Measurements from ENCODE around the gene ZFAND3. TPM values are rescaled to one million over a fixed set of nuclear protein-coding genes. Genes with fewer than 3 reads are reported as not detected.

ZFAND3 gene
- total RNA-seq, 1 donor from 2014 or later = 84.4 TPM

DNA sequence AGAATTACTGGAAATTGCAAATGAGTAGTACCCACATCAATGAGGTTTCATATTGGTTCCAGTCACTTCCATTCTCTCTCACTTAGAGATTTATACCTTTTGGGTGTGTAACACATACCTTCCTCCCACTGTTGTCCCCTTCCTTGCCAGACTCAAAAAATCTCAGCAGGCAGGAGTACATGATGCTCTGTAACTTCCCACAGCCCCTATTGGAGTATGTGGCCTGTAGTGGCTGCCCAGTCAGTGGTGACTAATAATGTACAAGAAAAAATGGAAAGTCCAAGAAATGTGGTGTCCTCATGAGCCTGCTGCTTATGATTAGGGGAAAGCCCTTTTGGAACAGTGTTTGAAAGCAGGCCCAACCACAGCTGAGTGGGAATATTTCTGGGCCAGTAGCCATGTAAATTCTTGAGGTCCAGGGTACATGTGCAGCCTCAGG is 312.0 kb downstream of the ZFAND3 start:
- Mint-ChIP-seq H3K27me3 (ENCODE audit: unreplicated experiment) (no peaks in the 10 kb centered on the region), H3K36me3 (ENCODE audit: unreplicated experiment) (peaks cover 28% of the 10 kb centered on the region), H3K27ac (ENCODE audit: unreplicated experiment) (peak overlapping the region; percentile 27), H3K4me3 (ENCODE audit: unreplicated experiment) (no peak overlapping the region), H3K4me1 (ENCODE audit: unreplicated experiment) (peaks cover 30% of the 10 kb centered on the region), H3K9me3 (ENCODE audit: unreplicated experiment) (peaks cover 27% of the 10 kb centered on the region)
- TF ChIP-seq CTCF (IDR thresholded peaks at IDR 0.05) = no peak
- no peak for DNase-seq (ENCODE audit: extremely low spot score, unreplicated experiment)

DNA sequence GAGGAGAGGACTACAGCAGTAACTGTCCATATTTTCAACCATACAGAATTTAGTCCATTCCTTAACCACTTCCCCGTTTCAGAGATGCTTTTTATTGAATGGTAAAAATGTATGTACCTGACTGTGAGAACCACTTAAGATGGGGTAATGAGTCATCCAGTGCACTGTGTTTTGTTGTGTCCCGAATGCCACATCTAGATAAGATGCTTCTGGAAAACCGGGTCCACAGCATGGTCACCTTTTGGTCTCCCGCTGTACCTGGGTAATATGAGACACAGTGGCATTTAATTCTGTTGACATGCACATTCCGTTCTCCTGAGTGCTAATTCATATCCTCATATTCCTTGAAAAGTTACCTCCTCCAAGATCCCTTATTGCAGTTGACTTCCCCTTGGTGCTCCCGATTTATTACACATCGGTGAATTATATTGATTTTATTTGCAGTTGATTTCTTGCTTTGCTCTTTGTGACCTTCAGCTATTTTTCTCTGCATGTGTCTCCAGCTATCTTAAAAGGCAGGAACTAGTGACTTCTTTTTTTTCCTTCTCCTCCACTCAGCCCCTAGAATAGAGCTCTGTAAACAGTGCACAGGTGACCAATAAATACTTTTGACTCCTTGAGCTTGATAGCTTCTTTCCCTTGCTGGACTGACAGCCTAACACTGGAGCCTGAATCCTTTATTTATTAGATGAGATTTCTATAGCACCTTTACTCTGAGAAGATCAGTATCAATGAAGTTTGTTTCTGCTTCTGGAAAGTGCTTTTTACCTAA is 314.6 kb downstream of the ZFAND3 start:
- Mint-ChIP-seq H3K4me1 (ENCODE audit: unreplicated experiment) (peaks cover 18% of the 10 kb centered on the region), H3K9me3 (ENCODE audit: unreplicated experiment) (peaks cover 21% of the 10 kb centered on the region), H3K4me3 (ENCODE audit: unreplicated experiment) (no peak overlapping the region), H3K27ac (ENCODE audit: unreplicated experiment) (no peak overlapping the region), H3K36me3 (ENCODE audit: unreplicated experiment) (peaks cover 26% of the 10 kb centered on the region), H3K27me3 (ENCODE audit: unreplicated experiment) (no peaks in the 10 kb centered on the region)
- TF ChIP-seq CTCF (IDR thresholded peaks at IDR 0.05) = no peak
- no peak for DNase-seq (ENCODE audit: extremely low spot score, unreplicated experiment)

- H3K27ac Mint-ChIP-seq (ENCODE audit: unreplicated experiment) = no peak overlapping the region
- H3K4me1 Mint-ChIP-seq (ENCODE audit: unreplicated experiment) = peaks cover 12% of the 10 kb centered on the region
- DNase-seq (ENCODE audit: extremely low spot score, unreplicated experiment) = peak; percentile 27
- peaks cover 16% of the 10 kb centered on the region for H3K9me3 Mint-ChIP-seq (ENCODE audit: unreplicated experiment)
- peaks cover 28% of the 10 kb centered on the region for H3K36me3 Mint-ChIP-seq (ENCODE audit: unreplicated experiment)
- no peak overlapping the region for H3K4me3 Mint-ChIP-seq (ENCODE audit: unreplicated experiment)
- H3K27me3 Mint-ChIP-seq (ENCODE audit: unreplicated experiment) = no peaks in the 10 kb centered on the region
- no peak for TF ChIP-seq CTCF (IDR thresholded peaks at IDR 0.05)
These were observed 315.2 kb downstream of the ZFAND3 start for GRCh38 chr6:38134704-38135088.

- Mint-ChIP-seq H3K4me1 (ENCODE audit: unreplicated experiment) (peaks cover 8% of the 10 kb centered on the region), H3K4me3 (ENCODE audit: unreplicated experiment) (no peak overlapping the region), H3K27me3 (ENCODE audit: unreplicated experiment) (no peaks in the 10 kb centered on the region), H3K27ac (ENCODE audit: unreplicated experiment) (no peak overlapping the region), H3K9me3 (ENCODE audit: unreplicated experiment) (peaks cover 5% of the 10 kb centered on the region), H3K36me3 (ENCODE audit: unreplicated experiment) (peaks cover 26% of the 10 kb centered on the region)
- no peak for TF ChIP-seq CTCF (IDR thresholded peaks at IDR 0.05)
- peak; percentile 67 for DNase-seq (ENCODE audit: extremely low spot score, unreplicated experiment)
These were observed 317.0 kb downstream of the ZFAND3 start for GRCh38 chr6:38136547-38136946.

GRCh38 chr6:38137608-38138265 is 318.2 kb downstream of the ZFAND3 start:
- H3K4me3 Mint-ChIP-seq (ENCODE audit: unreplicated experiment) = no peak overlapping the region
- H3K27ac Mint-ChIP-seq (ENCODE audit: unreplicated experiment) = peak overlapping the region; percentile 5
- H3K4me1 Mint-ChIP-seq (ENCODE audit: unreplicated experiment) = peaks cover 2% of the 10 kb centered on the region
- H3K9me3 Mint-ChIP-seq (ENCODE audit: unreplicated experiment) = peaks cover 5% of the 10 kb centered on the region
- no peak for TF ChIP-seq CTCF (IDR thresholded peaks at IDR 0.05)
- H3K36me3 Mint-ChIP-seq (ENCODE audit: unreplicated experiment) = peaks cover 27% of the 10 kb centered on the region
- DNase-seq (ENCODE audit: extremely low spot score, unreplicated experiment) = peak; percentile 36
- no peaks in the 10 kb centered on the region for H3K27me3 Mint-ChIP-seq (ENCODE audit: unreplicated experiment)
